Ascending aorta (tissue), 2 donors: Measurements from ENCODE around the gene HMCN1. TPM values are rescaled to one million over a fixed set of nuclear protein-coding genes. Genes with fewer than 3 reads are reported as not detected.

Experiments
- DNase-seq, 2 donors: peaks; one replicate each; pipeline ENCODE4 v3.0.0-alpha.2; 2019; ENCODE audit warnings: low spot score in 2 of 2
- H3K27ac ChIP-seq, 2 donors: fragments of 200-600 bp; sonication (generic); one replicate each; pipeline ENCODE4 v1.5.1; 2016 to 2017; ENCODE audit warnings: mild to moderate bottlenecking in 1 of 2
- H3K27me3 ChIP-seq: fragments of 200-600 bp; sonication (generic); one replicate; pipeline ENCODE4 v1.5.1; 2017
- H3K36me3 ChIP-seq, 2 donors: fragments of 200-600 bp; sonication (generic); one replicate each; pipeline ENCODE4 v1.5.1; 2016
- H3K4me1 ChIP-seq, 2 donors: fragments of 200-600 bp; sonication (generic); one replicate each; pipeline ENCODE4 v1.5.1; 2016 to 2017; ENCODE audit warnings: mild to moderate bottlenecking in 1 of 2
- H3K4me3 ChIP-seq, 2 donors: fragments of 200-600 bp; sonication (generic); one replicate each; pipeline ENCODE4 v1.5.1; 2016 to 2017; ENCODE audit warnings: mild to moderate bottlenecking in 1 of 2
- H3K9me3 ChIP-seq, 2 donors: fragments of 200-600 bp; sonication (generic); one replicate each; pipeline ENCODE4 v1.5.1; 2016
- intact Hi-C: fragments of 100-400 bp; cut with DNase I; formaldehyde crosslinking; loops from one replicate; pipeline ENCODE4 v1.15.1; 2023
- total RNA-seq: library from RNA; depleted of rRNA; stranded (reverse); fragments of >200 nt; gene quantifications from one replicate; pipeline ENCODE4 v1.1.0, GENCODE V29; 2016
- TF ChIP-seq, protein P1 (sequence below), 3 experiments: fragments of 200-600 bp in 2 of 3; fragments of 450-650 bp in 1 of 3; sonication (generic) in 2 of 3; IDR thresholded peaks; one replicate each; pipeline ENCODE4 v1.5.1; 2016 to 2019; ENCODE audit warnings: antibody characterized with exemption in 3 of 3, mild to moderate bottlenecking in 1 of 3, moderate library complexity in 1 of 3

The HMCN1 gene
- total RNA-seq, 1 donor from 2014 or later, result 61.7 TPM

DNA sequence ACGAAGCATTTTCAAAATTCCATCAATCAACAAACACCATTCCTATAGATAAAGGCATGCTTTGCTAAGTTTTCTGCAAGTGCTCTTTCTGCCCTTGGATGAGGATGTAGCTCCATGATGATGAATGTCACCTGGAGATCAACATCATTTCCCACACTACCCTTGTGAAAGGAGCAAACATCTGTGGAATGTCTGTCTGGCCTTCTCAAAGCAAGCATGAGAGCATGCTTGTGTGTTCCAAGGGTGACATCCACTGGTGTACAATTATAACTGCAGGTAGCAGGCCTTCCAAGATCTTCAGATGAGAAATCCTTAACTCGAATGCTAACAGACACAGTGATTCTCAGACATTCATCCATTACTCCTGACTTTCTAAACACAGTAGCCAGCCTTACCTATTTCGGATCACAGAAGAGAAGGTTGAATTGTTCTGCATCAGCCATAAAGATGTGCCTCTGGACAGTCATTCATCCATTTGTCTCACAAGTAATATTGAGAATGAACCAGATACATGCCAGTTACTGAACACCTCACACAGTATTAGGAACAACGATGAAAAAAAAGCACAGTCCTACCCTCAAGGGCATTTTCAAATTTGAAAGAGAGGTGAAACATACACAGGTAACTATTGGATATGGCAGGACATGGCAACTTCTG is 478.5 kb downstream of the HMCN1 start:
- Histone ChIP-seq H3K27me3 (no peaks in the 10 kb centered on the region), H3K4me3 (no peak overlapping the region), H3K27ac (no peak overlapping the region), H3K9me3 (no peaks in the 10 kb centered on the region), H3K4me1 (no peaks in the 10 kb centered on the region), H3K36me3 (no peaks in the 10 kb centered on the region)
- TF ChIP-seq, protein P1, sequence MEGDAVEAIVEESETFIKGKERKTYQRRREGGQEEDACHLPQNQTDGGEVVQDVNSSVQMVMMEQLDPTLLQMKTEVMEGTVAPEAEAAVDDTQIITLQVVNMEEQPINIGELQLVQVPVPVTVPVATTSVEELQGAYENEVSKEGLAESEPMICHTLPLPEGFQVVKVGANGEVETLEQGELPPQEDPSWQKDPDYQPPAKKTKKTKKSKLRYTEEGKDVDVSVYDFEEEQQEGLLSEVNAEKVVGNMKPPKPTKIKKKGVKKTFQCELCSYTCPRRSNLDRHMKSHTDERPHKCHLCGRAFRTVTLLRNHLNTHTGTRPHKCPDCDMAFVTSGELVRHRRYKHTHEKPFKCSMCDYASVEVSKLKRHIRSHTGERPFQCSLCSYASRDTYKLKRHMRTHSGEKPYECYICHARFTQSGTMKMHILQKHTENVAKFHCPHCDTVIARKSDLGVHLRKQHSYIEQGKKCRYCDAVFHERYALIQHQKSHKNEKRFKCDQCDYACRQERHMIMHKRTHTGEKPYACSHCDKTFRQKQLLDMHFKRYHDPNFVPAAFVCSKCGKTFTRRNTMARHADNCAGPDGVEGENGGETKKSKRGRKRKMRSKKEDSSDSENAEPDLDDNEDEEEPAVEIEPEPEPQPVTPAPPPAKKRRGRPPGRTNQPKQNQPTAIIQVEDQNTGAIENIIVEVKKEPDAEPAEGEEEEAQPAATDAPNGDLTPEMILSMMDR (IDR thresholded peaks at IDR 0.05), result peak; percentile 80 to 90 (median 87)
- intact Hi-C loops, result loop anchor here (1.0 to 5.0 kb wide), 4 partner anchors 57 to 895 kb away; partner anchors contain the start of gene IVNS1ABP
- DNase-seq, result peak in 1 of 2 donors; percentile 72

DNA sequence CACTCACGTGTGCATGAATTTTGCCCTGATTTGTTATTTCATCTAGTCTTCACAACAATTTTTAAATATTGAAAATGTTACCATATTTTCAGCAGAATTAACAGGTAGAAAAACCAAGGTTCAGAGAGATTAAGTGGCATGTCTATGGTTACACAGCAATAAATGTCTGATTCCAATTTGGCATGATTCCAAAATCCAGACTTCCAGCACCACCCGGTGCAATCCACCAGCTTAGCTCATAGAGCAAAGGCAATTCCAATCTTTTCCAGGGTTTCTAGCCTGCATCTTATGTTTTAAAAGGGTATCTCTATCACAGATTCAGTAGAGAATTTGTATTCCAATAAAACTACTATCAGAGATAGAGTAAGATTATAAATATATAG is 479.0 kb downstream of the HMCN1 start:
- no peak for DNase-seq
- Histone ChIP-seq H3K4me1 (no peaks in the 10 kb centered on the region), H3K36me3 (no peaks in the 10 kb centered on the region), H3K27me3 (no peaks in the 10 kb centered on the region), H3K27ac (no peak overlapping the region), H3K4me3 (no peak overlapping the region), H3K9me3 (no peaks in the 10 kb centered on the region)
- intact Hi-C loops, result loop anchor here (5.0 kb wide), 2 partner anchors 401 to 896 kb away; partner anchors contain the start of gene IVNS1ABP
- TF ChIP-seq, protein P1 (IDR thresholded peaks at IDR 0.05), result no peak

DNA sequence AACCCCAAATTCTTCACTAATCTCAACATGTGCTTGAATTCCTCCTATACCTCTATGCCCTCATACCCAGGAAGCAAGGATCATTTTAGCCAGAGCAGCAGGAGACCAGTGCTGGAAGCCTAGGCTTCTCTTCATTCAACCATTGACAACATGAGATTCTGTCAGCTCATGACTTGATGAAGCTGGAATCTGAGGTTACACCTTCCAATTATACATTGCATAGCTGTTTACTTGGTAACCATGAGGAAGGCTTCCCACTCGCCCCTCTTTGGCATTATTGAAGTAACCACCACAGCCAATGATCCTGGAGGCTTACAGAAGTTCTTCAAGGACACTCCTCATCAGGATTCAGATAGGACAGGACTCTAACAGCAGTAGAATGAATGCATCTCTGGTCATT is 480.6 kb downstream of the HMCN1 start:
- Histone ChIP-seq H3K4me3 (no peak overlapping the region), H3K9me3 (no peaks in the 10 kb centered on the region), H3K27ac (no peak overlapping the region), H3K27me3 (no peaks in the 10 kb centered on the region), H3K4me1 (no peaks in the 10 kb centered on the region), H3K36me3 (no peaks in the 10 kb centered on the region)
- TF ChIP-seq, protein P1 (IDR thresholded peaks at IDR 0.05), result no peak
- no peak for DNase-seq
- intact Hi-C loops, result loop anchor here (5.0 kb wide), 2 partner anchors 402 to 897 kb away; partner anchors contain the start of gene IVNS1ABP

DNA sequence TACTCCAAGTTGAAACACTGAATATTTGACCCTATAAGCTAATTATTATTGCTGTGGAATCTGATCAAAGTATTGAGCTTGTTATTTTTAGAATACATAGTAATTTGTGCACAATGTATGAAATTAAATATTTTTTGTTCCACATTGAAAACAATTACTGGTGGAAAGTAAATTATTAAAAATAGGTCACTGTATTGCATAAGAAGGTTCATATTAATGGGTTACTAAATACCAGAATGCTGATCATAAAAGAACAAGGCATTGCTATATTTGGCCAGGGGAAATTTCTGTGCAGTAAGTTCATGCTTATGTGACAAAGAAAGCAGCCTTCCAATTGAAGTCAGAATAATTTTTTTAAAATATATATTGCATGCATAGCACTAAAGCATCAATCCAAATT is 481.4 kb downstream of the HMCN1 start:
- Histone ChIP-seq H3K4me1 (no peaks in the 10 kb centered on the region), H3K27me3 (no peaks in the 10 kb centered on the region), H3K4me3 (no peak overlapping the region), H3K9me3 (no peaks in the 10 kb centered on the region), H3K36me3 (no peaks in the 10 kb centered on the region), H3K27ac (no peak overlapping the region)
- no peak for DNase-seq
- intact Hi-C loops, result no loop called here
- TF ChIP-seq, protein P1 (IDR thresholded peaks at IDR 0.05), result no peak

DNA sequence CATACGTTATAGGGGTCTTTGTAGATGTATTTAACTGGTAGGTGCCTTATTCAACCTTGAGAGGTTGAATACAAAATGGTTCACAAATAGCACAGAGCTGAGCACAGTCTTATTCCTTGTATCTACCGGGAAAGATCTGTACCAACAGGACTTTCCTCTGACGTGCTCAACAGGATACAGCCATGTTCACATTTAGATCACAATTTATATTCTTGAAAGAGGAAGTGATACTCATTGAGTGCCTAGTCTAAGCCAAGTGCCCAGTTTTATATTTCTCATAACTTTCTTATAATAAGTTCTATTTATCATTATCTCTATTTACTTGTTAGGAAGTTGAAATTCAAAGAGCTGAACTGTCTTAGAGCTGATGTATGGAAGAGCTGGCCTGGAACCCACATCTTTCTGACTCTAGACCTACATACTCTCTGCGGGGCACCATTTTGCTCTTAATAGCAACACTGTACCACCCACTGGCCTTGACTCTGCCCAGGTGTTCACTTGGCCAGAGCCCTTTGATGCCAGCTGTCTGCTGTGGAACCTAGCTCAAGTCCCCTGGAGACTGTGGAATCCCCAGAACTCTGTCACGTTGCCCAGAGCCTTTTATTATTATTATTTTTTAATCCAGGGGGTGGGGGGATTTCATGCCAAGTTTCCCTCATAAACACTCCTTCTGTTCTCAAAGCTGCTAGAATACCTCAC is 484.6 kb downstream of the HMCN1 start:
- Histone ChIP-seq H3K36me3 (no peaks in the 10 kb centered on the region), H3K4me1 (no peaks in the 10 kb centered on the region), H3K9me3 (no peaks in the 10 kb centered on the region), H3K27ac (no peak overlapping the region), H3K4me3 (no peak overlapping the region), H3K27me3 (no peaks in the 10 kb centered on the region)
- intact Hi-C loops, result no loop called here
- no peak for DNase-seq
- TF ChIP-seq, protein P1 (IDR thresholded peaks at IDR 0.05), result no peak
